ENCODE data around the gene EGR2. TPM values are rescaled to one million over a fixed set of nuclear protein-coding genes. Genes with fewer than 3 reads are reported as not detected.

Gene EGR2
- total and polyA plus RNA-seq, 2 donors (not counting 3 experiments of a cell fraction or from before 2014, with no cell fraction given), result 0.46 to 0.47 TPM

DNA sequence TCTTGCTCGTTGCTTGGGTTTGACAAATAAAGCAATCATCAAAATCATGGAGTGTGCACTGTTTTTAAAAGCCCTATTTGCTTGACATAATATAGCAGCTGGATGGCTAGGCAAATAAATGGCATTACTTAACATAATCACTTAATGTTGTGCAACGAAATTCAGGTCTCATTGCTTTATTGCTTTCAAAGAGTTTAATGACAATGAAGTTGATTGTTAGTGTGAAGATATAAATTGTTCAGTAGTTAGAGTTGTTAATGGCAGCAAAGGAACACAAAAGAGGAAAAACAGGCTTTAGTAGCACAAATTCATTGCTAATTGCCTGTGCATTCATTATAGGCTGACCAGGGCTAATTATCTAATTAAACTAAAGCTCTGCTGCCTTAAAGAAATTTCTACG, 19.3 kb downstream of the EGR2 start:
- DNase-seq (ENCODE audit: low read depth, low spot score) (no peak), FAIRE-seq (no peak)
- intact Hi-C loops (cut with micrococcal nuclease), result no loop called here
- no peak overlapping the region for H3K4me3 ChIP-seq (replicated peaks in 1 of 3; ENCODE audit: insufficient read depth in 1 of 3, low read depth in 1 of 3, low read length in 3 of 3)
- H3K79me2 ChIP-seq (ENCODE audit: control insufficient read depth, insufficient read depth, low read length), result no peaks in the 10 kb centered on the region
- ChIA-PET CTCF (interaction anchor here (1.4 kb wide), 1 partner anchor 21 kb away, joined by 3 read pairs; no protein-coding TSS in a partner anchor), POLR2A (no interaction called here)
- no peaks in the 10 kb centered on the region for H4K20me1 ChIP-seq (replicated peaks; ENCODE audit: control insufficient read depth, extremely low read depth, insufficient read depth, low read length)
- peaks cover 34 to 48% of the 10 kb centered on the region in 2 experiments for H3K27me3 ChIP-seq (ENCODE audit: control insufficient read depth in 2 of 2, insufficient read depth in 2 of 2, low read length in 2 of 2)
- no peaks in the 10 kb centered on the region for H3K4me1 ChIP-seq (ENCODE audit: control insufficient read depth, extremely low read depth, insufficient read depth, low read length)
- no peaks in the 10 kb centered on the region for H3K9me3 ChIP-seq (replicated peaks; ENCODE audit: control insufficient read depth, insufficient read depth, low read length)
- no peak overlapping the region for H2AFZ ChIP-seq (ENCODE audit: low read depth, low read length)
- no peaks in the 10 kb centered on the region for H3K9me1 ChIP-seq (replicated peaks; ENCODE audit: control insufficient read depth, extremely low read depth, insufficient read depth, low read length)
- BruUV-seq (replicated peaks), result no TSS peak
- TF ChIP-seq MYC (IDR thresholded peaks at IDR 0.05; ENCODE audit: low read depth, low read length) (no peak), POLR2A (IDR thresholded peaks at IDR 0.05; ENCODE audit: low read depth, low read length) (no peak), EZH2 (IDR thresholded peaks at IDR 0.05; ENCODE audit: borderline replicate concordance, low read depth, low read length, severe bottlenecking) (no peak), JUN (IDR thresholded peaks at IDR 0.05; ENCODE audit: borderline replicate concordance, insufficient read depth, insufficient read length, low read depth) (no peak), GATA2 (IDR thresholded peaks at IDR 0.05; ENCODE audit: insufficient read depth, insufficient read length, low read depth, low read length) (no peak), FOS (IDR thresholded peaks at IDR 0.05; ENCODE audit: borderline replicate concordance, insufficient read depth, low read length) (no peak), POLR2AphosphoS5 (IDR thresholded peaks at IDR 0.05; ENCODE audit: insufficient read depth, low read depth, low read length) (no peak)
- TF ChIP-seq, protein P1, sequence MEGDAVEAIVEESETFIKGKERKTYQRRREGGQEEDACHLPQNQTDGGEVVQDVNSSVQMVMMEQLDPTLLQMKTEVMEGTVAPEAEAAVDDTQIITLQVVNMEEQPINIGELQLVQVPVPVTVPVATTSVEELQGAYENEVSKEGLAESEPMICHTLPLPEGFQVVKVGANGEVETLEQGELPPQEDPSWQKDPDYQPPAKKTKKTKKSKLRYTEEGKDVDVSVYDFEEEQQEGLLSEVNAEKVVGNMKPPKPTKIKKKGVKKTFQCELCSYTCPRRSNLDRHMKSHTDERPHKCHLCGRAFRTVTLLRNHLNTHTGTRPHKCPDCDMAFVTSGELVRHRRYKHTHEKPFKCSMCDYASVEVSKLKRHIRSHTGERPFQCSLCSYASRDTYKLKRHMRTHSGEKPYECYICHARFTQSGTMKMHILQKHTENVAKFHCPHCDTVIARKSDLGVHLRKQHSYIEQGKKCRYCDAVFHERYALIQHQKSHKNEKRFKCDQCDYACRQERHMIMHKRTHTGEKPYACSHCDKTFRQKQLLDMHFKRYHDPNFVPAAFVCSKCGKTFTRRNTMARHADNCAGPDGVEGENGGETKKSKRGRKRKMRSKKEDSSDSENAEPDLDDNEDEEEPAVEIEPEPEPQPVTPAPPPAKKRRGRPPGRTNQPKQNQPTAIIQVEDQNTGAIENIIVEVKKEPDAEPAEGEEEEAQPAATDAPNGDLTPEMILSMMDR (IDR thresholded peaks at IDR 0.05; ENCODE audit: extremely low read depth in 1 of 2, insufficient read depth in 1 of 2, low read depth in 1 of 2, low read length in 2 of 2), result no peak
- TF ChIP-seq, protein P2, sequence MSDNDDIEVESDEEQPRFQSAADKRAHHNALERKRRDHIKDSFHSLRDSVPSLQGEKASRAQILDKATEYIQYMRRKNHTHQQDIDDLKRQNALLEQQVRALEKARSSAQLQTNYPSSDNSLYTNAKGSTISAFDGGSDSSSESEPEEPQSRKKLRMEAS (IDR thresholded peaks at IDR 0.05; ENCODE audit: insufficient read depth, insufficient read length), result no peak
- H3K36me3 ChIP-seq (ENCODE audit: control insufficient read depth in 2 of 2, extremely low read depth in 1 of 2, insufficient read depth in 2 of 2, low read length in 2 of 2), result no peaks in the 10 kb centered on the region
- dilution Hi-C loops (cut with MboI; ENCODE audit: extremely low pct_ligation_motif_present, low sequenced_read_pairs), result no loop called here
- no peak overlapping the region for H3K27ac ChIP-seq (ENCODE audit: insufficient read depth, low read depth, low read length)
- H3K9ac ChIP-seq (replicated peaks; ENCODE audit: extremely low read depth, insufficient read depth, low read length), result no peak overlapping the region
- no peak overlapping the region for H3K4me2 ChIP-seq (ENCODE audit: insufficient read depth, low read length)
